ENCODE data around the gene NFXL1. TPM values are rescaled to one million over a fixed set of nuclear protein-coding genes. Genes with fewer than 3 reads are reported as not detected.

NFXL1 gene
- total and polyA plus RNA-seq, 10 of the 15 experiments (the other 5 are each of a cell fraction or from before 2014, with no cell fraction given): 8.1 to 16.5 (median 13.1) TPM

GRCh38 chr4:47824840-47825239 lies 89.5 kb downstream of the NFXL1 start:
- no peaks in the 10 kb centered on the region for H3K36me3 ChIP-seq (ENCODE audit: control insufficient read depth in 2 of 2, insufficient read depth in 2 of 2, low read length in 1 of 2)
- no peak overlapping the region for H3K4me3 ChIP-seq
- FAIRE-seq: no peak
- CTCF ChIA-PET: interaction anchor here (1.4 to 2.4 kb wide), 3 partner anchors 12 to 79 kb away, joined by 3 to 15 read pairs (median 8); no protein-coding TSS in a partner anchor
- TF ChIP-seq BHLHE40 (IDR thresholded peaks at IDR 0.05; ENCODE audit: borderline replicate concordance in 1 of 2, low read depth in 2 of 2, low read length in 1 of 2) (0 out of 4 replicates have a peak, but pooled peaks of 1 of the 2 experiments have one; percentile 10), MEF2A (IDR thresholded peaks at IDR 0.05; ENCODE audit: insufficient read depth, low read depth, low read length) (peak; percentile 64; the same call in 1 of the 2 replicates), NKRF (conservative IDR thresholded peaks at IDR 0.05) (no peak), BACH1 (IDR thresholded peaks at IDR 0.05; ENCODE audit: borderline replicate concordance) (no peak), SREBF2 (IDR thresholded peaks at IDR 0.05; ENCODE audit: low read length) (no peak), MEF2B (IDR thresholded peaks at IDR 0.05; ENCODE audit: partially characterized antibody, poor library complexity, severe bottlenecking) (peak; percentile 52), ETV6 (conservative IDR thresholded peaks at IDR 0.05 in 1 of 2, IDR thresholded peaks at IDR 0.05 in 1 of 2; ENCODE audit: borderline replicate concordance in 1 of 2, low read depth in 1 of 2) (no peak), IRF5 (IDR thresholded peaks at IDR 0.05; ENCODE audit: borderline replicate concordance) (no peak), IKZF2 (IDR thresholded peaks at IDR 0.05) (peak; percentile 39 to 60; a peak in 2 of 4 replicates), PAX5 (IDR thresholded peaks at IDR 0.05; ENCODE audit: borderline replicate concordance, low read depth, low read length) (peak; percentile 73; the same call in 1 of the 2 replicates), IKZF1 (conservative IDR thresholded peaks at IDR 0.05) (0 out of 2 replicates have a peak, but pooled peaks have one; percentile 62)
- H4K20me1 ChIP-seq (ENCODE audit: control insufficient read depth, insufficient read depth): no peaks in the 10 kb centered on the region
- peak; percentile 85 for ATAC-seq
- 27% methylated on average over 7 of the region's 7 CpGs for WGBS (ENCODE audit: insufficient coverage, insufficient replicate concordance, low lambda C conversion rate, missing lambda C conversion rate)
- no peaks in the 10 kb centered on the region for H3K27me3 ChIP-seq (replicated peaks in 1 of 2; ENCODE audit: control insufficient read depth in 2 of 2, insufficient read depth in 2 of 2, low read length in 1 of 2)
- SMC1A ChIA-PET (ENCODE audit: uncharacterized antibody, unreplicated experiment): interaction anchor here (0.7 to 0.9 kb wide), 3 partner anchors 12 to 17 kb away, joined by 3 to 4 read pairs (median 3); no protein-coding TSS in a partner anchor
- no TSS peak for BruUV-seq (replicated peaks)
- in situ Hi-C loops (cut with MboI) (no loop called here), intact Hi-C loops (cut with micrococcal nuclease; ENCODE audit: unreplicated experiment) (no loop called here)
- DNase-seq (ENCODE audit: low read depth, low spot score): no peak
- H3K79me2 ChIP-seq (ENCODE audit: control insufficient read depth, insufficient read depth, low read length): no peaks in the 10 kb centered on the region
- RAD21 ChIA-PET (ENCODE audit: unreplicated experiment): interaction anchor here (1.2 to 1.5 kb wide), 3 partner anchors 12 to 14 kb away, joined by 5 to 10 read pairs (median 6); no protein-coding TSS in a partner anchor
- H2AFZ ChIP-seq (ENCODE audit: control insufficient read depth, low read depth, low read length): no peak overlapping the region; the same call in 1 of the 2 replicates
- H3K27ac ChIP-seq (ENCODE audit: control insufficient read depth, insufficient read depth): no peak overlapping the region
- POLR2A ChIA-PET: no interaction called here
- H3K4me1 ChIP-seq (ENCODE audit: control insufficient read depth, insufficient read depth, low read length): peaks cover 9% of the 10 kb centered on the region
- H3K4me2 ChIP-seq (ENCODE audit: control insufficient read depth, insufficient read depth): peak overlapping the region; percentile 60
- H3K9me3 ChIP-seq (replicated peaks; ENCODE audit: control insufficient read depth, insufficient read depth, low read length): no peaks in the 10 kb centered on the region
- H3K9ac ChIP-seq (ENCODE audit: control insufficient read depth, insufficient read depth, low read length): no peak overlapping the region
